MM.1S (cell line): ENCODE data around the gene LAX1.

ENCODE experiments used
- DNase-seq: peaks from one replicate; pipeline ENCODE4 v3.0.0-alpha.2; 2015
- H2AFZ ChIP-seq: fragments of 300-600 bp; sonication (generic); 2 replicates; pipeline ENCODE4 v1.6.0; 2016; ENCODE audit warnings: antibody characterized with exemption, low read length
- H3F3A ChIP-seq: fragments of 300-600 bp; sonication (generic); 2 replicates; pipeline ENCODE4 v1.6.1; 2016; ENCODE audit warnings: mild to moderate bottlenecking, antibody characterized with exemption, low read length, moderate library complexity, mixed read lengths; ENCODE audit not compliant: insufficient read depth
- H3K27ac ChIP-seq: fragments of 300-600 bp; sonication (generic); 2 replicates; pipeline ENCODE4 v1.5.1; 2016; ENCODE audit warnings: mild to moderate bottlenecking, low read length
- H3K27me3 ChIP-seq: fragments of 300-600 bp; sonication (generic); replicated peaks from 2 replicates; pipeline ENCODE4 v1.6.0; 2016; ENCODE audit warnings: low read length; ENCODE audit not compliant: insufficient read depth
- H3K36me3 ChIP-seq: fragments of 300-600 bp; sonication (generic); replicated peaks from 2 replicates; pipeline ENCODE4 v1.6.1; 2016; ENCODE audit warnings: mild to moderate bottlenecking, low read length, mixed read lengths; ENCODE audit not compliant: insufficient read depth
- H3K4me1 ChIP-seq: fragments of 300-600 bp; sonication (generic); 2 replicates; pipeline ENCODE4 v1.6.1; 2016; ENCODE audit warnings: low read length, mixed read lengths
- H3K4me2 ChIP-seq: fragments of 300-600 bp; sonication (generic); 2 replicates; pipeline ENCODE4 v1.6.0; 2016; ENCODE audit warnings: low read depth, low read length
- H3K4me3 ChIP-seq: fragments of 300-600 bp; sonication (generic); 2 replicates; pipeline ENCODE4 v1.5.1; 2016; ENCODE audit warnings: low read length, mixed read lengths
- H3K79me2 ChIP-seq: fragments of 300-600 bp; sonication (generic); 2 replicates; pipeline ENCODE4 v1.6.1; 2016; ENCODE audit warnings: mixed run types, low read length, mixed read lengths
- H3K9ac ChIP-seq: fragments of 300-600 bp; sonication (generic); 2 replicates; pipeline ENCODE4 v1.6.1; 2016; ENCODE audit warnings: low read length, mixed read lengths
- H3K9me2 ChIP-seq: fragments of 300-600 bp; sonication (generic); replicated peaks from 2 replicates; pipeline ENCODE4 v1.6.1; 2016; ENCODE audit warnings: mild to moderate bottlenecking, low read length, mixed read lengths; ENCODE audit not compliant: insufficient read depth
- H3K9me3 ChIP-seq: fragments of 300-600 bp; sonication (generic); replicated peaks from 2 replicates; pipeline ENCODE4 v1.6.1; 2016; ENCODE audit warnings: mild to moderate bottlenecking, low read length, mixed read lengths; ENCODE audit not compliant: insufficient read depth
- H4K20me1 ChIP-seq: fragments of 300-600 bp; sonication (generic); 2 replicates; pipeline ENCODE4 v1.6.1; 2016; ENCODE audit warnings: mild to moderate bottlenecking, low read length, moderate library complexity, mixed read lengths; ENCODE audit not compliant: insufficient read depth
- EZH2 ChIP-seq: fragments of 300-600 bp; sonication (generic); optimal IDR thresholded peaks from 2 replicates; pipeline ENCODE3; 2017; ENCODE audit warnings: low read depth, mild to moderate bottlenecking, antibody characterized with exemption, low read length, mixed read lengths
- EZH2phosphoT487 ChIP-seq: fragments of 300-600 bp; sonication (generic); IDR thresholded peaks from 2 replicates; pipeline ENCODE4 v1.6.1; 2018; ENCODE audit warnings: antibody characterized with exemption, low read length
- TF ChIP-seq, protein P1 (sequence below): fragments of 300-600 bp; sonication (generic); IDR thresholded peaks from 2 replicates; pipeline ENCODE4 v1.5.1; 2016; ENCODE audit warnings: antibody characterized with exemption, low read length, mixed read lengths

Gene LAX1

DNA sequence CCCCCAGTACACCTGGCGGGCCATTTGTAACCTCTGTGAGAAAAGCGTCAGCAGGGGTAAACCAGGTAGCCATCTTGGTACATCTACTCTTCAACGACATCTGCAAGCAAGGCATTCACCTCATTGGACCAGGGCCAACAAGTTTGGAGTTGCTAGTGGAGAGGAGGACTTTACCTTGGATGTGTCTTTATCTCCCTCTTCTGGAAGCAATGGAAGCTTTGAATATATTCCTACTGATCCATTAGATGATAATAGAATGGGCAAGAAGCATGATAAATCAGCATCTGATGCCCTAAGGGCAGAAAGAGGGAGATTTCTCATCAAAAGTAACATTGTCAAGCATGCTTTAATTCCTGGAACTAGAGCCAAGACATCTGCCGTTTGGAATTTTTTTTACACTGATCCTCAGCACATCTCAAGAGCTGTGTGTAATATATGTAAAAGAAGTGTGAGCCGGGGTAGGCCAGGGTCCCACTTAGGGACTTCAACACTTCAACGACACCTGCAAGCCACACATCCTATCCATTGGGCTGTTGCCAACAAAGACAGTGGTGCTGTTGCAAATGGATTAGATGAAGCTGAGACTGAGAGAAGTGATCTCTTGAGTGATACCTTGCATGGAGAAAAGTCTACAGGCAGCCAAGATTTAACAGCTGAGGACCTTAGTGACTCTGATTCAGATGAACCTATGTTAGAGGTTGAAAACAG, 33.1 kb downstream of the LAX1 start:
- Histone ChIP-seq H3K36me3 (peaks cover 14% of the 10 kb centered on the region), H3K4me3 (no peak overlapping the region), H3F3A (no peaks in the 10 kb centered on the region), H3K4me1 (peaks cover 36% of the 10 kb centered on the region), H3K9ac (no peak overlapping the region), H3K79me2 (peaks cover 76% of the 10 kb centered on the region), H3K9me2 (no peaks in the 10 kb centered on the region), H3K9me3 (no peaks in the 10 kb centered on the region), H3K4me2 (no peak overlapping the region), H3K27me3 (no peaks in the 10 kb centered on the region), H4K20me1 (peaks cover 40% of the 10 kb centered on the region), H2AFZ (no peak overlapping the region), H3K27ac (no peak overlapping the region)
- TF ChIP-seq EZH2phosphoT487 (no peak), EZH2 (no peak)
- TF ChIP-seq, protein P1, sequence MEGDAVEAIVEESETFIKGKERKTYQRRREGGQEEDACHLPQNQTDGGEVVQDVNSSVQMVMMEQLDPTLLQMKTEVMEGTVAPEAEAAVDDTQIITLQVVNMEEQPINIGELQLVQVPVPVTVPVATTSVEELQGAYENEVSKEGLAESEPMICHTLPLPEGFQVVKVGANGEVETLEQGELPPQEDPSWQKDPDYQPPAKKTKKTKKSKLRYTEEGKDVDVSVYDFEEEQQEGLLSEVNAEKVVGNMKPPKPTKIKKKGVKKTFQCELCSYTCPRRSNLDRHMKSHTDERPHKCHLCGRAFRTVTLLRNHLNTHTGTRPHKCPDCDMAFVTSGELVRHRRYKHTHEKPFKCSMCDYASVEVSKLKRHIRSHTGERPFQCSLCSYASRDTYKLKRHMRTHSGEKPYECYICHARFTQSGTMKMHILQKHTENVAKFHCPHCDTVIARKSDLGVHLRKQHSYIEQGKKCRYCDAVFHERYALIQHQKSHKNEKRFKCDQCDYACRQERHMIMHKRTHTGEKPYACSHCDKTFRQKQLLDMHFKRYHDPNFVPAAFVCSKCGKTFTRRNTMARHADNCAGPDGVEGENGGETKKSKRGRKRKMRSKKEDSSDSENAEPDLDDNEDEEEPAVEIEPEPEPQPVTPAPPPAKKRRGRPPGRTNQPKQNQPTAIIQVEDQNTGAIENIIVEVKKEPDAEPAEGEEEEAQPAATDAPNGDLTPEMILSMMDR, result no peak
- no peak for DNase-seq

DNA sequence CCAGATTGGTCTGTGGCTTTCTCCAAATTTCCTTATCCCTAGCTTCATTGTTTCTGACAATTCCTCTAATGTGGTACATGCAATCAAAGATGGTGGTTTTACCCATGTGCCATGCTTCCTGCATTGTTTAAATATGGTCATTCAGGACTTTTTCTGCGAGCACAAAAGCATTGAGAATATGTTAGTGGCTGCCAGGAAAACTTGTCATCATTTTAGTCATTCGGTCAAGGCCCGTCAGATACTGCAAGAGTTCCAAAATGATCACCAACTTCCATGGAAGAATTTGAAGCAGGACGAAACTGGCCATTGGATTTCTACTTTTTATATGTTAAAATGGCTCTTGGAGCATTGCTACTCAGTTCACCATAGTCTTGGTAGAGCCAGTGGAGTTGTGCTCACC, 34.2 kb downstream of the LAX1 start:
- Histone ChIP-seq H3K79me2 (peaks cover 86% of the 10 kb centered on the region), H2AFZ (no peak overlapping the region), H3F3A (no peaks in the 10 kb centered on the region), H3K36me3 (peaks cover 14% of the 10 kb centered on the region), H3K9me2 (no peaks in the 10 kb centered on the region), H3K9ac (no peak overlapping the region), H3K27me3 (no peaks in the 10 kb centered on the region), H3K4me1 (peaks cover 36% of the 10 kb centered on the region), H3K9me3 (no peaks in the 10 kb centered on the region), H3K27ac (no peak overlapping the region), H3K4me2 (no peak overlapping the region), H4K20me1 (peaks cover 40% of the 10 kb centered on the region), H3K4me3 (no peak overlapping the region)
- TF ChIP-seq EZH2 (no peak), EZH2phosphoT487 (no peak)
- TF ChIP-seq, protein P1, result no peak
- no peak for DNase-seq

DNA sequence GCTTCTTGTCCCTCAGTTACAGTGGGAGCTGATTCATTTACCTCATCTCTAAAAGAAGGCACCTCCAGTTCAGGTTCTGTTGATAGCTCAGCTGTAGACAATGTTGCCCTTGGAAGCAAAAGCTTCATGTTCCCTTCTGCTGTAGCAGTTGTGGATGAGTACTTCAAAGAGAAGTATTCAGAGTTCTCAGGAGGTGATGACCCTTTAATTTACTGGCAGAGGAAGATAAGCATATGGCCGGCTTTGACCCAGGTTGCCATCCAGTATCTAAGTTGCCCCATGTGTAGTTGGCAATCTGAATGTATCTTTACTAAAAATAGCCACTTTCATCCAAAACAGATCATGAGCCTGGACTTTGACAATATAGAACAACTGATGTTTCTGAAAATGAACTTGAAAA, 35.0 kb downstream of the LAX1 start:
- H3F3A ChIP-seq, result no peaks in the 10 kb centered on the region
- H3K4me3 ChIP-seq, result no peak overlapping the region
- H3K79me2 ChIP-seq, result peaks cover 95% of the 10 kb centered on the region
- TF ChIP-seq EZH2, result no peak
- H3K4me2 ChIP-seq, result no peak overlapping the region
- no peak for DNase-seq
- peaks cover 14% of the 10 kb centered on the region for H3K36me3 ChIP-seq
- H3K9me3 ChIP-seq, result no peaks in the 10 kb centered on the region
- no peak overlapping the region for H2AFZ ChIP-seq
- H3K9me2 ChIP-seq, result no peaks in the 10 kb centered on the region
- H4K20me1 ChIP-seq, result peaks cover 40% of the 10 kb centered on the region
- H3K9ac ChIP-seq, result no peak overlapping the region
- no peak overlapping the region for H3K27ac ChIP-seq
- H3K27me3 ChIP-seq, result no peaks in the 10 kb centered on the region
- peaks cover 36% of the 10 kb centered on the region for H3K4me1 ChIP-seq

DNA sequence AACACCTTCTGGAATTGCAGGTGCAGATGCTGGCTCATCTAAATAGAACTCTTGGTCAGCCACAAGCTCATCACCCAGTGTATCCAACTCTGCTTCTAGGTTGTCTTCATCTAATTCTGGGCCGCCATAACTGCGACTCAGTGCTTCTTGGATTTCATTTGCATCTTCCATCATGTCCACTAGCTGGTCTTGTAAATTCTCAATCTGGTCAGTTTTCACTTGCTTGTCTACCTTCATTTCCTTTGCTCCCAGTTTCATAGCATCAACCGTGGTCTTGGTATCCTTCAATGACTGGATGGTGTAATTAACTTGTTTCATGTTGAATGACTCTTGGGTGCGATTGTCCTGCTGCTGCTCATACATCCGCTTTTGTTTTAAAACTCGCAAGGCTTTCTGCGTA, 40.7 kb downstream of the LAX1 start:
- no peak for TF ChIP-seq EZH2
- TF ChIP-seq EZH2phosphoT487, result no peak
- TF ChIP-seq, protein P1, result no peak
- no peak for DNase-seq
- peaks cover 5% of the 10 kb centered on the region; the same call in 1 of the 2 replicates for H3K36me3 ChIP-seq
- H3K4me2 ChIP-seq, result no peak overlapping the region
- H3K9me2 ChIP-seq, result no peaks in the 10 kb centered on the region
- H3K79me2 ChIP-seq, result peaks cover 97% of the 10 kb centered on the region
- H3K9me3 ChIP-seq, result no peaks in the 10 kb centered on the region
- H3K9ac ChIP-seq, result no peak overlapping the region
- H3K27me3 ChIP-seq, result no peaks in the 10 kb centered on the region
- no peak overlapping the region for H2AFZ ChIP-seq
- H3K27ac ChIP-seq, result no peak overlapping the region
- no peaks in the 10 kb centered on the region for H3F3A ChIP-seq
- no peaks in the 10 kb centered on the region for H3K4me1 ChIP-seq
- no peak overlapping the region for H3K4me3 ChIP-seq
- peaks cover 11% of the 10 kb centered on the region; the same call in 1 of the 2 replicates for H4K20me1 ChIP-seq
